ENCODE results near the gene SPNS2. TPM values are rescaled to one million over a fixed set of nuclear protein-coding genes. Genes with fewer than 3 reads are reported as not detected.

SPNS2 gene
- total and polyA plus RNA-seq, 10 of the 15 experiments (the other 5 are each of a cell fraction or from before 2014, with no cell fraction given) = 0.04 to 1.1 (median 0.23) TPM; not detected in 2

GRCh38 chr17:4510618-4510941 lies 11.9 kb downstream of the SPNS2 start:
- intact Hi-C loops (cut with micrococcal nuclease; ENCODE audit: unreplicated experiment) = no loop called here
- DNase-seq (ENCODE audit: low read depth, low spot score) (no peak), FAIRE-seq (no peak), ATAC-seq (no peak)
- RAD21 ChIA-PET (ENCODE audit: unreplicated experiment) = no interaction called here
- no peaks in the 10 kb centered on the region for H4K20me1 ChIP-seq (ENCODE audit: control insufficient read depth, insufficient read depth)
- 49% methylated on average over 11 of the region's 11 CpGs for WGBS (ENCODE audit: insufficient coverage, insufficient replicate concordance, low lambda C conversion rate, missing lambda C conversion rate)
- H3K4me2 ChIP-seq (ENCODE audit: control insufficient read depth, insufficient read depth) = no peak overlapping the region
- SMC1A ChIA-PET (ENCODE audit: uncharacterized antibody, unreplicated experiment) = no interaction called here
- POLR2A ChIA-PET = interaction anchor here (1.2 kb wide), 1 partner anchor 8 kb away, joined by 4 read pairs; no protein-coding TSS in a partner anchor
- H3K9me3 ChIP-seq (replicated peaks; ENCODE audit: control insufficient read depth, insufficient read depth, low read length) = no peaks in the 10 kb centered on the region
- no TSS peak for BruUV-seq (replicated peaks)
- H3K36me3 ChIP-seq (ENCODE audit: control insufficient read depth in 2 of 2, insufficient read depth in 2 of 2, low read length in 1 of 2) = no peaks in the 10 kb centered on the region
- no peaks in the 10 kb centered on the region for H3K27me3 ChIP-seq (replicated peaks in 1 of 2; ENCODE audit: control insufficient read depth in 2 of 2, insufficient read depth in 2 of 2, low read length in 1 of 2)
- no peak overlapping the region for H2AFZ ChIP-seq (ENCODE audit: control insufficient read depth, low read depth, low read length)
- no peak overlapping the region for H3K4me3 ChIP-seq
- H3K9ac ChIP-seq (ENCODE audit: control insufficient read depth, insufficient read depth, low read length) = no peak overlapping the region
- CTCF ChIA-PET = interaction anchor here (0.6 to 1.5 kb wide), 2 partner anchors 40 to 56 kb away, joined by 3 read pairs; no protein-coding TSS in a partner anchor
- no peak overlapping the region for H3K27ac ChIP-seq (ENCODE audit: control insufficient read depth, insufficient read depth)
- H3K4me1 ChIP-seq (ENCODE audit: control insufficient read depth, insufficient read depth, low read length) = peaks cover 6% of the 10 kb centered on the region; the same call in 1 of the 2 replicates
- H3K79me2 ChIP-seq (ENCODE audit: control insufficient read depth, insufficient read depth, low read length) = no peaks in the 10 kb centered on the region
- in situ Hi-C loops (cut with MboI) = no loop called here
- TF ChIP-seq STAT1 (conservative IDR thresholded peaks at IDR 0.05) (no peak), ZNF687 (IDR thresholded peaks at IDR 0.05) (no peak), CUX1 (IDR thresholded peaks at IDR 0.05; ENCODE audit: insufficient replicate concordance, low read depth, low read length) (no peak), ZNF207 (IDR thresholded peaks at IDR 0.05; ENCODE audit: borderline replicate concordance) (no peak), BMI1 (IDR thresholded peaks at IDR 0.05; ENCODE audit: borderline replicate concordance) (no peak), DPF2 (IDR thresholded peaks at IDR 0.05) (no peak), BCLAF1 (IDR thresholded peaks at IDR 0.05) (no peak), NR2F1 (conservative IDR thresholded peaks at IDR 0.05) (no peak), RAD21 (IDR thresholded peaks at IDR 0.05; ENCODE audit: insufficient read depth, low read depth, low read length) (no peak), ZNF274 (IDR thresholded peaks at IDR 0.05; ENCODE audit: insufficient read depth, insufficient read length) (no peak)
